ENCODE measurements around the gene DDX60. TPM values are rescaled to one million over a fixed set of nuclear protein-coding genes. Genes with fewer than 3 reads are reported as not detected.

The DDX60 gene
- total RNA-seq, 1 donor from 2014 or later: 27.6 TPM

- H3K36me3 ChIP-seq: peaks cover 22% of the 10 kb centered on the region
- H3K27me3 ChIP-seq: no peaks in the 10 kb centered on the region
- no peaks in the 10 kb centered on the region for H3K9me3 ChIP-seq
These were observed 39.4 kb upstream of the DDX60 start for GRCh38 chr4:168357941-168358340.

GRCh38 chr4:168353746-168354145, 35.2 kb upstream of the DDX60 start:
- H3K27ac ChIP-seq: no peak overlapping the region

More at GRCh38 chr4:168357941-168358340, 39.4 kb upstream of the DDX60 start:
- Histone ChIP-seq H3K27ac (no peak overlapping the region), H3K4me3 (no peak overlapping the region), H3K4me1 (no peaks in the 10 kb centered on the region)
- no peak for DNase-seq
- no peak for ATAC-seq
- intact Hi-C loops (cut with DNase I): no loop called here
- TF ChIP-seq CTCF (IDR thresholded peaks at IDR 0.05): no peak

GRCh38 chr4:168337550-168337940, 19.0 kb upstream of the DDX60 start:
- no peak for TF ChIP-seq CTCF (IDR thresholded peaks at IDR 0.05)
- intact Hi-C loops (cut with DNase I): no loop called here
- Histone ChIP-seq H3K27me3 (no peaks in the 10 kb centered on the region), H3K4me1 (no peaks in the 10 kb centered on the region), H3K4me3 (no peak overlapping the region), H3K27ac (no peak overlapping the region), H3K36me3 (no peaks in the 10 kb centered on the region), H3K9me3 (no peaks in the 10 kb centered on the region)
- ATAC-seq (no peak), DNase-seq (no peak)

More at GRCh38 chr4:168353746-168354145, 35.2 kb upstream of the DDX60 start:
- ATAC-seq (no peak), DNase-seq (no peak)
- intact Hi-C loops (cut with DNase I): no loop called here
- peaks cover 10% of the 10 kb centered on the region for H3K36me3 ChIP-seq
- no peaks in the 10 kb centered on the region for H3K4me1 ChIP-seq
- H3K27me3 ChIP-seq: no peaks in the 10 kb centered on the region
- TF ChIP-seq CTCF (IDR thresholded peaks at IDR 0.05): no peak
- H3K9me3 ChIP-seq: no peaks in the 10 kb centered on the region
- no peak overlapping the region for H3K4me3 ChIP-seq

GRCh38 chr4:168336837-168337549, 18.4 kb upstream of the DDX60 start:
- H3K36me3 ChIP-seq: no peaks in the 10 kb centered on the region
- intact Hi-C loops (cut with DNase I): no loop called here
- TF ChIP-seq CTCF (IDR thresholded peaks at IDR 0.05): no peak
- H3K27me3 ChIP-seq: no peaks in the 10 kb centered on the region
- DNase-seq: no peak
- H3K4me1 ChIP-seq: no peaks in the 10 kb centered on the region
- no peak overlapping the region for H3K4me3 ChIP-seq
- no peaks in the 10 kb centered on the region for H3K9me3 ChIP-seq
- no peak for ATAC-seq
- H3K27ac ChIP-seq: no peak overlapping the region

GRCh38 chr4:168335621-168336020, 17.1 kb upstream of the DDX60 start:
- DNase-seq: no peak
- no peaks in the 10 kb centered on the region for H3K27me3 ChIP-seq
- intact Hi-C loops (cut with DNase I): no loop called here

More at GRCh38 chr4:168335621-168336020, 17.1 kb upstream of the DDX60 start:
- H3K36me3 ChIP-seq: no peaks in the 10 kb centered on the region
- H3K4me3 ChIP-seq: no peak overlapping the region
- no peak for ATAC-seq
- no peak overlapping the region for H3K27ac ChIP-seq
- H3K4me1 ChIP-seq: no peaks in the 10 kb centered on the region
- TF ChIP-seq CTCF (IDR thresholded peaks at IDR 0.05): no peak
- no peaks in the 10 kb centered on the region for H3K9me3 ChIP-seq
